Smooth muscle cell (in vitro differentiated cells): Measurements from ENCODE around the gene TOR1AIP2. TPM values are rescaled to one million over a fixed set of nuclear protein-coding genes. Genes with fewer than 3 reads are reported as not detected.

Experiments used
- DNase-seq: peaks from one replicate; lab custom pipeline; 2025; ENCODE audit not compliant: unreplicated experiment; lab: John Stamatoyannopoulos, UW
- H2AFZ ChIP-seq: fragments of 200-600 bp; sonication (generic); 2 replicates; pipeline ENCODE4 v1.6.0; 2016; ENCODE audit warnings: antibody characterized with exemption, low read depth, mild to moderate bottlenecking
- H3F3A ChIP-seq: fragments of 200-600 bp; sonication (generic); 2 replicates; pipeline ENCODE4 v1.6.0; 2017; ENCODE audit warnings: antibody characterized with exemption, low read depth
- H3K27ac ChIP-seq: fragments of 200-600 bp; sonication (generic); 2 replicates; pipeline ENCODE4 v1.5.1; 2016; ENCODE audit warnings: low read depth, mild to moderate bottlenecking
- H3K27me3 ChIP-seq: fragments of 200-600 bp; sonication (generic); 2 replicates; pipeline ENCODE4 v1.6.1; 2016; ENCODE audit warnings: low read depth, mild to moderate bottlenecking
- H3K36me3 ChIP-seq: fragments of 200-600 bp; sonication (generic); 2 replicates; pipeline ENCODE4 v1.5.1; 2016; ENCODE audit warnings: low read depth
- H3K4me1 ChIP-seq: fragments of 200-600 bp; sonication (generic); 2 replicates; pipeline ENCODE4 v1.5.1; 2016; ENCODE audit warnings: low read depth
- H3K4me2 ChIP-seq: fragments of 200-600 bp; sonication (generic); 2 replicates; pipeline ENCODE4 v1.6.0; 2016; ENCODE audit warnings: mild to moderate bottlenecking
- H3K4me3 ChIP-seq: fragments of 200-600 bp; sonication (generic); 2 replicates; pipeline ENCODE4 v1.5.1; 2016; ENCODE audit warnings: mild to moderate bottlenecking
- H3K79me2 ChIP-seq: fragments of 200-600 bp; sonication (generic); 2 replicates; pipeline ENCODE4 v1.6.0; 2016; ENCODE audit warnings: low read depth, mild to moderate bottlenecking
- H3K9ac ChIP-seq: fragments of 200-600 bp; sonication (generic); 2 replicates; pipeline ENCODE4 v1.6.0; 2016; ENCODE audit warnings: low read depth
- H3K9me3 ChIP-seq: fragments of 200-600 bp; sonication (generic); replicated peaks from 2 replicates; pipeline ENCODE4 v1.5.1; 2016; ENCODE audit warnings: low read depth
- H4K20me1 ChIP-seq: fragments of 200-600 bp; sonication (generic); 2 replicates; pipeline ENCODE4 v1.6.0; 2016; ENCODE audit warnings: low read depth
- WGBS: methylation state at CpG from one replicate; pipeline ENCODE4 v1.1.7; 2016; ENCODE audit warnings: low lambda C conversion rate; 5-methylcytosine and 5-hydroxymethylcytosine counted together
- polyA plus RNA-seq: library from polyadenylated mRNA; unstranded; fragments of >200 nt; fragmentation: Nextera tagmentation; extraction: Ambion mirVana; gene quantifications from 2 replicates; pipeline ENCODE4 v1.2.1, GENCODE V29; 2016
- total RNA-seq: library from RNA; depleted of rRNA; stranded (reverse); fragments of >200 nt; gene quantifications from 2 replicates; pipeline ENCODE4 v1.2.3, GENCODE V29; 2014
- TF ChIP-seq, protein P1 (sequence below): fragments of 200-600 bp; sonication (generic); IDR thresholded peaks from 2 replicates; pipeline ENCODE4 v1.5.1; 2017; ENCODE audit warnings: borderline replicate concordance, mild to moderate bottlenecking, antibody characterized with exemption; ENCODE audit not compliant: insufficient read depth, poor library complexity, severe bottlenecking

TOR1AIP2 gene
- total and polyA plus RNA-seq, 2 experiments from 2014 or later, result 14.2 to 105 TPM

DNA sequence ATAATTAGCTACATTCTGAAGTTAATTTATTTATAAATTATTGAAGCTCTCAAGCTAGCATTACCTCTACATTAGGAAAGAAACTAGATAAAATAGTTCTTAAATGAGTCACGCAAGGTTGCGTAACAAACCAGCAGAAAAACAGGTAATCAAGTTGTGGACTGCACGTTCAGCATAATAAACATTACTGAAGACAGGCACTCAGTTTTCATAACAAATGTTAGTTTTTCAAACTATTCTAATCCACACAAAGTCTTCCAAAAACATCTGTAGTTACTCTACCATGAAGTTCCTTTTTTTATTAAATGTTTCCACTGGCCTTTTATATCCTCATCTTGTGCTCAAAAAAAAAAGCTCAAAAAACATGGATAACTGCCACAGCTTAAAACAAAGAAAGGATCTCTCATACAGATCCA lies 1.3 kb downstream of the TOR1AIP2 start:
- H3K4me2 ChIP-seq, result peak overlapping the region; percentile 91
- H2AFZ ChIP-seq, result no peak overlapping the region
- H3K36me3 ChIP-seq, result no peaks in the 10 kb centered on the region
- H3K9me3 ChIP-seq, result no peaks in the 10 kb centered on the region
- H3K79me2 ChIP-seq, result peaks cover 63% of the 10 kb centered on the region
- H3K4me3 ChIP-seq, result peak overlapping the region; percentile 83
- 42% methylated on average over 3 of the region's 3 CpGs for WGBS
- H4K20me1 ChIP-seq, result peaks cover 59% of the 10 kb centered on the region
- H3F3A ChIP-seq, result peaks cover 3% of the 10 kb centered on the region
- no peaks in the 10 kb centered on the region for H3K27me3 ChIP-seq
- H3K4me1 ChIP-seq, result peaks cover 14% of the 10 kb centered on the region
- H3K9ac ChIP-seq, result peak overlapping the region; percentile 84
- peak overlapping the region; percentile 58 for H3K27ac ChIP-seq
- DNase-seq, result no peak
- TF ChIP-seq, protein P1, sequence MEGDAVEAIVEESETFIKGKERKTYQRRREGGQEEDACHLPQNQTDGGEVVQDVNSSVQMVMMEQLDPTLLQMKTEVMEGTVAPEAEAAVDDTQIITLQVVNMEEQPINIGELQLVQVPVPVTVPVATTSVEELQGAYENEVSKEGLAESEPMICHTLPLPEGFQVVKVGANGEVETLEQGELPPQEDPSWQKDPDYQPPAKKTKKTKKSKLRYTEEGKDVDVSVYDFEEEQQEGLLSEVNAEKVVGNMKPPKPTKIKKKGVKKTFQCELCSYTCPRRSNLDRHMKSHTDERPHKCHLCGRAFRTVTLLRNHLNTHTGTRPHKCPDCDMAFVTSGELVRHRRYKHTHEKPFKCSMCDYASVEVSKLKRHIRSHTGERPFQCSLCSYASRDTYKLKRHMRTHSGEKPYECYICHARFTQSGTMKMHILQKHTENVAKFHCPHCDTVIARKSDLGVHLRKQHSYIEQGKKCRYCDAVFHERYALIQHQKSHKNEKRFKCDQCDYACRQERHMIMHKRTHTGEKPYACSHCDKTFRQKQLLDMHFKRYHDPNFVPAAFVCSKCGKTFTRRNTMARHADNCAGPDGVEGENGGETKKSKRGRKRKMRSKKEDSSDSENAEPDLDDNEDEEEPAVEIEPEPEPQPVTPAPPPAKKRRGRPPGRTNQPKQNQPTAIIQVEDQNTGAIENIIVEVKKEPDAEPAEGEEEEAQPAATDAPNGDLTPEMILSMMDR, result no peak

DNA sequence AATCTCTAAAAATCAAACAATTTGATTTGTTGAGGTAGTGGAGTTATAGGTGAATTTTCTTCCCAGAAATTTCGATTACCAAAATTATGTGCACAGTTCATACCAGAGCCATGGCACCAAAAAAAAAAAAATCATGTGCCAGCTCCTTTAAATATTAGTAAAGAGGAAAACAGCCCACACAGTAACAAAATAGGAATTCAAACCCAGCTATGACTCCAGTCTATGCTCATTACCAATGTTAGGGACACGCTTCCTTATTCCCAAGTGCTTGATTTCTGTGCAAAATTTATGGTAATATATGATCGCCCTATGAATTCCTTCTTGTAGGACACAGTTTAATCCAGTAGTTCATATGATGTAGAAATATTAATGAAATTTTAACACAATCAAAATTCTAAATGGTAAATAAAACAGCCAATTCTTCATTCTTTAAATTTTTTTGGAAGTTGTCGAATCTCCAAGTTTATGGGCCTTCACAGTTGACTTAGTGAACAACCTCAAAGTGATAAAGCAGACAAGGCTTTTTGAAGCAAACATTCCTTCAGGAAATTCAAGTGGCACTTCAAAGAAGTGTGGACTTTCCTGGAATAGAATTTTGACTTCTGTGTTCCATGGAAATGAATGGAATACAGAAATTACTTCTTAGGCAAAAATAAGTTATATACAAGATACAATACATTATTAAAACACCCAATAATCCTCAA lies 1.9 kb downstream of the TOR1AIP2 start:
- no peak overlapping the region for H2AFZ ChIP-seq
- no peaks in the 10 kb centered on the region for H3K9me3 ChIP-seq
- peak overlapping the region; percentile 91 for H3K4me2 ChIP-seq
- H3K4me1 ChIP-seq, result peaks cover 11% of the 10 kb centered on the region
- H3K36me3 ChIP-seq, result peaks cover 5% of the 10 kb centered on the region
- TF ChIP-seq, protein P1, result no peak
- 81% methylated on average over 4 of the region's 4 CpGs for WGBS
- peaks cover 65% of the 10 kb centered on the region for H4K20me1 ChIP-seq
- H3K27me3 ChIP-seq, result no peaks in the 10 kb centered on the region
- H3K27ac ChIP-seq, result peak overlapping the region; percentile 58
- DNase-seq, result no peak
- peak overlapping the region; percentile 83 for H3K4me3 ChIP-seq
- H3F3A ChIP-seq, result no peaks in the 10 kb centered on the region
- no peak overlapping the region for H3K9ac ChIP-seq
- peaks cover 69% of the 10 kb centered on the region for H3K79me2 ChIP-seq

DNA sequence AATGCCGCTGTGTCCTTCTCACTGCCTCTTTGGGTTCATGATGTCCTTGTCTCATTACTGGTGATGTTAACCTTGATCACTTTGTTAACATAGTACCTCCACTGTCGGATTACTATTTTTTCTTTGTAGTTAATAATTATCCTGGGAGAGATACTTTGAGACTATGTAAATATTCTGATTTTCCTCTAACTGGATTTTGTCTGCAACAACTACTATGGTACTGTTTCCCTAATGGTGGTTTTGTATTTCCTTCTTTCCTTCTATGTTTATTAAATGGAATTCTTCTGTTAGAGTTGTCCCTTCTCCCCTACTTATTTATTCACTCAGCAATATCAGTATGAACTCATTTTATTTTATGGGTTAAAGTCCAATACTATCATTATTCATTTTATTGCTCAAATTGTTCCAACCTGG lies 4.2 kb downstream of the TOR1AIP2 start:
- Histone ChIP-seq H3F3A (no peaks in the 10 kb centered on the region), H2AFZ (no peak overlapping the region), H3K27me3 (no peaks in the 10 kb centered on the region), H3K9ac (no peak overlapping the region), H3K9me3 (no peaks in the 10 kb centered on the region), H3K79me2 (peaks cover 82% of the 10 kb centered on the region), H3K27ac (no peak overlapping the region), H3K4me1 (peaks cover 11% of the 10 kb centered on the region), H3K36me3 (peaks cover 10% of the 10 kb centered on the region), H3K4me3 (no peak overlapping the region), H3K4me2 (no peak overlapping the region), H4K20me1 (peaks cover 87% of the 10 kb centered on the region)
- WGBS, result 100% methylated on average over 2 of the region's 2 CpGs
- no peak for DNase-seq
- TF ChIP-seq, protein P1, result no peak

DNA sequence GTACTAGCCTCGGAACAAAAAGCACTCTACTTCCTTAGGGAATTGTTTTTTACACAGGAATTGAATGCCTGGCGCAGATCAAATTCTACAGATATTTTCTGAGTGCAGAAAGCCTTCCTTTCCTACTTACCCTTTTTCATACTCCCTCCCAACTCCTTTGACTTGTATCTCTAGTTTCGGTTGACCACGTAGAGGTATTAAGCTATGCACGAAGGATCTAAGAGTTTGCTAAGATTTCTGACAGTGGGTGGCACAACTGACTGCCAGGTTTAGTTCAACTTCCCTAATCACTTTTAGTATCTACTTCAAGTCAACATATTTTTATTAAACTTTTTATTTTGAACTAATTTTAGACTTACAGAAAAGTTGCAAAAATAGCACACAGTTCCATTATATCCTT lies 5.0 kb downstream of the TOR1AIP2 start:
- H3K4me1 ChIP-seq, result peaks cover 11% of the 10 kb centered on the region
- H3K27ac ChIP-seq, result no peak overlapping the region
- no peak for DNase-seq
- no peak overlapping the region for H2AFZ ChIP-seq
- H4K20me1 ChIP-seq, result peaks cover 96% of the 10 kb centered on the region
- TF ChIP-seq, protein P1, result no peak
- H3K27me3 ChIP-seq, result no peaks in the 10 kb centered on the region
- WGBS, result 95% methylated on average over 5 of the region's 5 CpGs
- H3K4me2 ChIP-seq, result no peak overlapping the region
- H3K36me3 ChIP-seq, result peaks cover 12% of the 10 kb centered on the region
- H3K9ac ChIP-seq, result no peak overlapping the region
- H3K79me2 ChIP-seq, result peaks cover 89% of the 10 kb centered on the region
- no peaks in the 10 kb centered on the region for H3K9me3 ChIP-seq
- no peaks in the 10 kb centered on the region for H3F3A ChIP-seq
- no peak overlapping the region for H3K4me3 ChIP-seq
